K562 (cell line): ENCODE results near the gene TNPO2. TPM values are rescaled to one million over a fixed set of nuclear protein-coding genes. Genes with fewer than 3 reads are reported as not detected.

Source experiments
- KLF16 ChIP-seq: IDR thresholded peaks from 2 replicates; pipeline ENCODE4 v1.6.1; 2016; ENCODE audit warnings: antibody characterized with exemption
- NFRKB ChIP-seq: fragments of 450-650 bp; IDR thresholded peaks from 2 replicates; pipeline ENCODE4 v1.6.1; 2016; ENCODE audit warnings: low read depth
- PHB2 ChIP-seq: fragments of 450-650 bp; IDR thresholded peaks from 2 replicates; pipeline ENCODE4 v1.6.1; 2017; ENCODE audit warnings: low read depth
- ZFP30 ChIP-seq: fragments of 250-450 bp; sonication (Bioruptor Pico); IDR thresholded peaks from 2 replicates; pipeline ENCODE4 v1.8.0; 2022; ENCODE audit warnings: moderate library complexity, mild to moderate bottlenecking, inconsistent platforms, borderline replicate concordance
- ZNF146 ChIP-seq: IDR thresholded peaks from one replicate; pipeline ENCODE4 v1.6.1; 2018; ENCODE audit warnings: missing compliant biosample characterization; ENCODE audit not compliant: unreplicated experiment
- polyA plus RNA-seq, 8 experiments: library from polyadenylated mRNA; depleted of rRNA in 4 of 8; stranded (reverse) in 5 of 8; unstranded in 3 of 8; fragments of >200 nt; fragmentation: Nextera tagmentation in 2 of 8; fragmentation: Illumina TruSeq in 1 of 8; extraction: Ambion mirVana in 2 of 8; extraction: Trizol in 1 of 8; gene quantifications; 2 replicates each; pipeline versions ENCODE4 v1.2.1 to v1.2.3, GENCODE V29; 2011 to 2014; ENCODE audit warnings: inconsistent platforms in 1 of 8, missing spikeins in 1 of 8
- total RNA-seq, 7 experiments: library from RNA; depleted of rRNA in 6 of 7; stranded (reverse); fragments of >200 nt in 6 of 7; fragmentation: Illumina TruSeq in 2 of 7; extraction: Trizol in 2 of 7; gene quantifications; 2 replicates each; pipeline versions ENCODE4 v1.2.1 to v1.2.3, GENCODE V29; 2011 to 2021; ENCODE audit warnings: low replicate concordance in 1 of 7
- TF ChIP-seq, protein P1 (sequence below): fragments of 250-450 bp; sonication (Bioruptor Pico); IDR thresholded peaks from 2 replicates; pipeline ENCODE4 v1.5.0; 2021; ENCODE audit warnings: mild to moderate bottlenecking, moderate library complexity
- TF ChIP-seq, protein P2 (sequence below), 2 experiments: fragments of 450-650 bp; IDR thresholded peaks; 2 replicates each; pipeline ENCODE4 v1.6.1; 2018; ENCODE audit warnings: mild to moderate bottlenecking in 2 of 2, low read depth in 1 of 2; ENCODE audit not compliant: partially characterized antibody in 2 of 2
- TF ChIP-seq, protein P3 (sequence below): fragments of 450-650 bp; IDR thresholded peaks from 2 replicates; pipeline ENCODE4 v1.6.1; 2016; ENCODE audit warnings: mild to moderate bottlenecking, moderate library complexity

TNPO2 gene
- total and polyA plus RNA-seq, 9 of the 15 experiments (the other 6 are each of a cell fraction or from before 2014, with no cell fraction given) = 6.0 to 126 (median 53.8) TPM

DNA sequence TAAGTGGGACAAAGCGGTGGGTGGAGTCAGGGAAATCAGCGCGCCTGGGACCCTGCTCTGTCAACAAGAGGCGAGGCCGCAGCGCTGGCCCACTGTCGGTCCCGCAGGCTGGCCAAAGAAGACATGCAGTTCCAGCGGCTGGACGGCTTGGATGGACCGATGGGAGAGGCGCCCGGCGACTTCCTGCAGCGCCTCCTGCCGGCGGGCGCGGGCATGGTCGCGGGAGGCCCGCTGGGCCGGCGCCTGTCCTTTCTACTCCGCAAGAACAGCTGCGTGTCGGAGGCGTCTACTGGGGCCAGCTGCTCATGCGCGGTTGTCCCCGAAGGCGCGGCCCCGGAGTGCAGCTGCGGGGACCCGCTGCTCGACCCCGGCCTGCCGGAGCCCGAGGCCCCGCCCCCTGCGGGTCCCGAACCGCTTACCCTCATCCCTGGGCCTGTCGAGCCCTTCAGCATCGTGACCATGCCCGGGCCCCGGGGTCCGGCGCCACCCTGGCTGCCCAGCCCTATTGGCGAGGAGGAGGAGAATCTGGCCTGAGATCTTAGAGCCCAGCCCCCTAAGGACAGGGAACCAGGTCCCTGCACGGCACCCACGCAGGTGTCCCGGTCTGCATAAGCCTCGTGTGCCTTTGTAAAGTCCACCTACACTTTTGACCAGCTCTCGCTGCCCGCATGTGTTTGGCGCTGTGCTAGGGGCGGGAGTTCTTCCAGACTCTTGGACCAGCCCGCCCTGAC lies 34.0 kb upstream of the TNPO2 start (continued):
- TF ChIP-seq, protein P1, sequence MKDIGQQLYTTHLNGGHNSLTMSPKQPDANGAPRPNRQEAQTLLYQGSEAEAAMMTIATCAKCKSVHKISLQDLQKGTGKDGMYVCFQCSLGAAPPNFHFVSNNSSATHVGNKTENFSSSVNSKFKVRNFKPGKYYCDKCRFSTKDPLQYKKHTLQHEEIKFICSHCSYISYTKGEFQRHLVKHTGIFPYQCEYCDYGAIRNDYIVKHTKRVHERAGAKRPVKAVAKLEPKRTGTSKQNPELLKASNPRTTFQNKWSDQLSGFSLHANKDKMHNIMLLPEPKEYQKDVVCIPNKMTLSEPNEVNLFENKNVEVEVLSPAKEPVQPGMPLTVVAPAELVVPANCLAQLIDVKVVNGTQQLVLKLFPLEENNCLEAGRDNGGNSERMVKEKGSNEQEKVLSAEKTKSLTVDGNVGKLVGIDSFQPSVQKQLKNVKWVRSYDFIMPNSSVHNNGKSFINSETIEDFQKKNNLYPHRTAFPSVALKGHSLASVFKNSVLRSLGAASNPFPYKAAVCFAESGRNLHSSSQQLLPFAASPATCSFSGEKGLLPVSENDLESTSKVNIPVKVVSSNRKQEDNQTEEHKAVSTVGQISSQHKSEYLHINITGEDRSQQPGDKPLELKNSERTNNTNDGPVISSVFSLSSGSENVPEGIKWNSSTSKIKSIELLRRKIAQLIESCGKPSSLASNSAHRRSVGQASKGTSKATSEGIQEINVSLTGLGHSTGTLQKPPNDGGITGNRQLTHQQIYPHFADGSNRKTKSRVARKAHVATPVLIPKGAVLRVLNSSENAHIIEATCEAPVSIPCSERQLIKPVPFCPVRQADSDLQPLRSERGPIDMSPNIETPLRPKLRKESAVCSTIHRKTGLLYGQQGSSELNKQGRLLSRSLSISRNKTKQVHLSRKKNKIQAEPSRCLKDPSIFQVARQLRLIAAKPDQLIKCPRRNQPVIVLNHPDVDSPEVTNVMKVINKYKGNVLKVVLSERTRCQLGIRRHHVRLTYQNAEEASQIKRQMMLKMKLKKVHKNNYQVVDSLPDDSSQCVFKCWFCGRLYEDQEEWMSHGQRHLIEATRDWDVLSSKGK (CRISPR knock-in tag) = no peak
- 0 out of 2 replicates have a peak, but pooled peaks have one; percentile 12 for TF ChIP-seq KLF16
- TF ChIP-seq, protein P2, sequence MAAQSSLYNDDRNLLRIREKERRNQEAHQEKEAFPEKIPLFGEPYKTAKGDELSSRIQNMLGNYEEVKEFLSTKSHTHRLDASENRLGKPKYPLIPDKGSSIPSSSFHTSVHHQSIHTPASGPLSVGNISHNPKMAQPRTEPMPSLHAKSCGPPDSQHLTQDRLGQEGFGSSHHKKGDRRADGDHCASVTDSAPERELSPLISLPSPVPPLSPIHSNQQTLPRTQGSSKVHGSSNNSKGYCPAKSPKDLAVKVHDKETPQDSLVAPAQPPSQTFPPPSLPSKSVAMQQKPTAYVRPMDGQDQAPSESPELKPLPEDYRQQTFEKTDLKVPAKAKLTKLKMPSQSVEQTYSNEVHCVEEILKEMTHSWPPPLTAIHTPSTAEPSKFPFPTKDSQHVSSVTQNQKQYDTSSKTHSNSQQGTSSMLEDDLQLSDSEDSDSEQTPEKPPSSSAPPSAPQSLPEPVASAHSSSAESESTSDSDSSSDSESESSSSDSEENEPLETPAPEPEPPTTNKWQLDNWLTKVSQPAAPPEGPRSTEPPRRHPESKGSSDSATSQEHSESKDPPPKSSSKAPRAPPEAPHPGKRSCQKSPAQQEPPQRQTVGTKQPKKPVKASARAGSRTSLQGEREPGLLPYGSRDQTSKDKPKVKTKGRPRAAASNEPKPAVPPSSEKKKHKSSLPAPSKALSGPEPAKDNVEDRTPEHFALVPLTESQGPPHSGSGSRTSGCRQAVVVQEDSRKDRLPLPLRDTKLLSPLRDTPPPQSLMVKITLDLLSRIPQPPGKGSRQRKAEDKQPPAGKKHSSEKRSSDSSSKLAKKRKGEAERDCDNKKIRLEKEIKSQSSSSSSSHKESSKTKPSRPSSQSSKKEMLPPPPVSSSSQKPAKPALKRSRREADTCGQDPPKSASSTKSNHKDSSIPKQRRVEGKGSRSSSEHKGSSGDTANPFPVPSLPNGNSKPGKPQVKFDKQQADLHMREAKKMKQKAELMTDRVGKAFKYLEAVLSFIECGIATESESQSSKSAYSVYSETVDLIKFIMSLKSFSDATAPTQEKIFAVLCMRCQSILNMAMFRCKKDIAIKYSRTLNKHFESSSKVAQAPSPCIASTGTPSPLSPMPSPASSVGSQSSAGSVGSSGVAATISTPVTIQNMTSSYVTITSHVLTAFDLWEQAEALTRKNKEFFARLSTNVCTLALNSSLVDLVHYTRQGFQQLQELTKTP (IDR thresholded peaks at IDR 0.05; ENCODE audit: low read depth in 1 of 2, partially characterized antibody in 2 of 2) = no peak
- no peak for TF ChIP-seq ZFP30 (CRISPR knock-in tag)
- no peak for TF ChIP-seq ZNF146
- no peak for TF ChIP-seq PHB2
- TF ChIP-seq NFRKB = no peak
- TF ChIP-seq, protein P3, sequence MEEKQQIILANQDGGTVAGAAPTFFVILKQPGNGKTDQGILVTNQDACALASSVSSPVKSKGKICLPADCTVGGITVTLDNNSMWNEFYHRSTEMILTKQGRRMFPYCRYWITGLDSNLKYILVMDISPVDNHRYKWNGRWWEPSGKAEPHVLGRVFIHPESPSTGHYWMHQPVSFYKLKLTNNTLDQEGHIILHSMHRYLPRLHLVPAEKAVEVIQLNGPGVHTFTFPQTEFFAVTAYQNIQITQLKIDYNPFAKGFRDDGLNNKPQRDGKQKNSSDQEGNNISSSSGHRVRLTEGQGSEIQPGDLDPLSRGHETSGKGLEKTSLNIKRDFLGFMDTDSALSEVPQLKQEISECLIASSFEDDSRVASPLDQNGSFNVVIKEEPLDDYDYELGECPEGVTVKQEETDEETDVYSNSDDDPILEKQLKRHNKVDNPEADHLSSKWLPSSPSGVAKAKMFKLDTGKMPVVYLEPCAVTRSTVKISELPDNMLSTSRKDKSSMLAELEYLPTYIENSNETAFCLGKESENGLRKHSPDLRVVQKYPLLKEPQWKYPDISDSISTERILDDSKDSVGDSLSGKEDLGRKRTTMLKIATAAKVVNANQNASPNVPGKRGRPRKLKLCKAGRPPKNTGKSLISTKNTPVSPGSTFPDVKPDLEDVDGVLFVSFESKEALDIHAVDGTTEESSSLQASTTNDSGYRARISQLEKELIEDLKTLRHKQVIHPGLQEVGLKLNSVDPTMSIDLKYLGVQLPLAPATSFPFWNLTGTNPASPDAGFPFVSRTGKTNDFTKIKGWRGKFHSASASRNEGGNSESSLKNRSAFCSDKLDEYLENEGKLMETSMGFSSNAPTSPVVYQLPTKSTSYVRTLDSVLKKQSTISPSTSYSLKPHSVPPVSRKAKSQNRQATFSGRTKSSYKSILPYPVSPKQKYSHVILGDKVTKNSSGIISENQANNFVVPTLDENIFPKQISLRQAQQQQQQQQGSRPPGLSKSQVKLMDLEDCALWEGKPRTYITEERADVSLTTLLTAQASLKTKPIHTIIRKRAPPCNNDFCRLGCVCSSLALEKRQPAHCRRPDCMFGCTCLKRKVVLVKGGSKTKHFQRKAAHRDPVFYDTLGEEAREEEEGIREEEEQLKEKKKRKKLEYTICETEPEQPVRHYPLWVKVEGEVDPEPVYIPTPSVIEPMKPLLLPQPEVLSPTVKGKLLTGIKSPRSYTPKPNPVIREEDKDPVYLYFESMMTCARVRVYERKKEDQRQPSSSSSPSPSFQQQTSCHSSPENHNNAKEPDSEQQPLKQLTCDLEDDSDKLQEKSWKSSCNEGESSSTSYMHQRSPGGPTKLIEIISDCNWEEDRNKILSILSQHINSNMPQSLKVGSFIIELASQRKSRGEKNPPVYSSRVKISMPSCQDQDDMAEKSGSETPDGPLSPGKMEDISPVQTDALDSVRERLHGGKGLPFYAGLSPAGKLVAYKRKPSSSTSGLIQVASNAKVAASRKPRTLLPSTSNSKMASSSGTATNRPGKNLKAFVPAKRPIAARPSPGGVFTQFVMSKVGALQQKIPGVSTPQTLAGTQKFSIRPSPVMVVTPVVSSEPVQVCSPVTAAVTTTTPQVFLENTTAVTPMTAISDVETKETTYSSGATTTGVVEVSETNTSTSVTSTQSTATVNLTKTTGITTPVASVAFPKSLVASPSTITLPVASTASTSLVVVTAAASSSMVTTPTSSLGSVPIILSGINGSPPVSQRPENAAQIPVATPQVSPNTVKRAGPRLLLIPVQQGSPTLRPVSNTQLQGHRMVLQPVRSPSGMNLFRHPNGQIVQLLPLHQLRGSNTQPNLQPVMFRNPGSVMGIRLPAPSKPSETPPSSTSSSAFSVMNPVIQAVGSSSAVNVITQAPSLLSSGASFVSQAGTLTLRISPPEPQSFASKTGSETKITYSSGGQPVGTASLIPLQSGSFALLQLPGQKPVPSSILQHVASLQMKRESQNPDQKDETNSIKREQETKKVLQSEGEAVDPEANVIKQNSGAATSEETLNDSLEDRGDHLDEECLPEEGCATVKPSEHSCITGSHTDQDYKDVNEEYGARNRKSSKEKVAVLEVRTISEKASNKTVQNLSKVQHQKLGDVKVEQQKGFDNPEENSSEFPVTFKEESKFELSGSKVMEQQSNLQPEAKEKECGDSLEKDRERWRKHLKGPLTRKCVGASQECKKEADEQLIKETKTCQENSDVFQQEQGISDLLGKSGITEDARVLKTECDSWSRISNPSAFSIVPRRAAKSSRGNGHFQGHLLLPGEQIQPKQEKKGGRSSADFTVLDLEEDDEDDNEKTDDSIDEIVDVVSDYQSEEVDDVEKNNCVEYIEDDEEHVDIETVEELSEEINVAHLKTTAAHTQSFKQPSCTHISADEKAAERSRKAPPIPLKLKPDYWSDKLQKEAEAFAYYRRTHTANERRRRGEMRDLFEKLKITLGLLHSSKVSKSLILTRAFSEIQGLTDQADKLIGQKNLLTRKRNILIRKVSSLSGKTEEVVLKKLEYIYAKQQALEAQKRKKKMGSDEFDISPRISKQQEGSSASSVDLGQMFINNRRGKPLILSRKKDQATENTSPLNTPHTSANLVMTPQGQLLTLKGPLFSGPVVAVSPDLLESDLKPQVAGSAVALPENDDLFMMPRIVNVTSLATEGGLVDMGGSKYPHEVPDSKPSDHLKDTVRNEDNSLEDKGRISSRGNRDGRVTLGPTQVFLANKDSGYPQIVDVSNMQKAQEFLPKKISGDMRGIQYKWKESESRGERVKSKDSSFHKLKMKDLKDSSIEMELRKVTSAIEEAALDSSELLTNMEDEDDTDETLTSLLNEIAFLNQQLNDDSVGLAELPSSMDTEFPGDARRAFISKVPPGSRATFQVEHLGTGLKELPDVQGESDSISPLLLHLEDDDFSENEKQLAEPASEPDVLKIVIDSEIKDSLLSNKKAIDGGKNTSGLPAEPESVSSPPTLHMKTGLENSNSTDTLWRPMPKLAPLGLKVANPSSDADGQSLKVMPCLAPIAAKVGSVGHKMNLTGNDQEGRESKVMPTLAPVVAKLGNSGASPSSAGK = no peak
